Spinal cord (tissue), 10 donors: ENCODE measurements around the gene MED26. TPM values are rescaled to one million over a fixed set of nuclear protein-coding genes. Genes with fewer than 3 reads are reported as not detected.

Experiments used
- DNase-seq, 6 donors: peaks; one replicate each; pipeline versions ENCODE4 v3.0.0 to v3.0.0-alpha.2; 2013 to 2015; ENCODE audit warnings: low spot score in 6 of 6, low read depth in 4 of 6
- H3K27ac ChIP-seq: one replicate; pipeline ENCODE4 v1.5.1; 2013; ENCODE audit warnings: low read depth, low read length, control low read depth
- H3K27me3 ChIP-seq: one replicate; pipeline ENCODE4 v1.6.1; 2013; ENCODE audit warnings: low read length; ENCODE audit not compliant: control insufficient read depth, insufficient read depth
- H3K36me3 ChIP-seq: one replicate; pipeline ENCODE4 v1.6.1; 2013; ENCODE audit warnings: low read length; ENCODE audit not compliant: control insufficient read depth, insufficient read depth
- H3K4me1 ChIP-seq: one replicate; pipeline ENCODE4 v1.6.1; 2013; ENCODE audit warnings: low read length; ENCODE audit not compliant: control insufficient read depth, insufficient read depth
- H3K4me3 ChIP-seq: one replicate; pipeline ENCODE4 v1.5.1; 2013; ENCODE audit warnings: low read depth, low read length, control low read depth
- H3K9me3 ChIP-seq: one replicate; pipeline ENCODE4 v1.6.1; 2013; ENCODE audit warnings: low read length; ENCODE audit not compliant: control insufficient read depth, insufficient read depth
- WGBS: methylation state at CpG from one replicate; pipeline ENCODE4 v1.1.5; 2013; ENCODE audit warnings: missing lambda C conversion rate; ENCODE audit not compliant: insufficient coverage; 5-methylcytosine and 5-hydroxymethylcytosine counted together
- polyA plus RNA-seq, 2 donors: library from polyadenylated mRNA; unstranded; fragments of 120-200 nt; gene quantifications; one replicate each; pipeline ENCODE4 v1.2.1, GENCODE V29; 2013; ENCODE audit not compliant: insufficient read length in 2 of 2
- total RNA-seq, 2 donors: library from RNA; depleted of rRNA in 1 of 2; stranded (reverse); fragments of 120-200 nt in 1 of 2; fragments of >200 nt in 1 of 2; gene quantifications; one replicate each; pipeline versions ENCODE4 v1.2.3 to v1.2.4, GENCODE V29; 2013 to 2014
- donor health status: healthy.

The MED26 gene
- total and polyA plus RNA-seq, 4 donors, result 4.0 to 9.2 (median 8.1) TPM

DNA sequence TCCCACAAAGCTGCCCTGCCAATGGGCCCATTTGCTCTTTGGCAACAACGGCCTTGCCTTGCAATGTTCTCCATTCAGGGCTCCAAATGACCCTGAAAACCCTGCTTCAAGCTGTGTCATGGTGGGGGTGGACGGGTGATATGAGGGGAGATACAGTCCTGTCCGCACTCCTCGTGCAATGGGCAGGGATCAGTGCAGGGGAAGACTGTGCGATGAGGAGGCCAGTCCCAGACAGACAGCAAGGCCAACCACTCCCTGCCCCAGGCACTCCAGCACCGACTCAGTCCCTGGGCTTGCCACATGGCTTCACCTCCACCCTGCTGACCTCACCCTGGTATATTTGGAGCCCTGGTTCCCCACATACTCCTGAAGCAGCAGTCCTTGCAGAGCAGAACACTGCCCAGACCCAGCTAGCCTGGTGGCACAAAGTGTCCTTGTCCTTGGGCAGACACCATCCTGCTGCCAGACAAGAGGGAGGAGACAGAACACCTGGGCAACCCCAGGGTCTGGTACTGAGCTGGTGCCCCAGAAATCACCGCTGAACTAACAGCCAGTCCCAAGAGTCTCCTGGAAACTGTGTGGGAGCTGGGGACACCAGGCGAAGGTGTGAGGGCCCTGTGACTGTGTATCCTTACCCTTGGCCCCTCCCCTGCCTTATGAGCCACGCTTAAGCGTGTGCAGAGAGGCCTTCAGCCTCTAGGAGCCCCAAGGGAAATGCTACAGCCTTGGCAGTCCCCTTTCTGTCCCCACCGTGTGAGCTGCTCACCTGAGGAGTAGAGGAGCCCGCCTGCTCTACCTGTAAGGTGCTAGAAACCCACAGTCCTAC lies 46.6 kb downstream of the MED26 start:
- H3K4me1 ChIP-seq, result peaks cover 34% of the 10 kb centered on the region
- H3K27ac ChIP-seq, result no peak overlapping the region
- H3K9me3 ChIP-seq, result no peaks in the 10 kb centered on the region
- 90% methylated on average over 11 of the region's 12 CpGs for WGBS
- H3K4me3 ChIP-seq, result no peak overlapping the region
- peaks cover 56% of the 10 kb centered on the region for H3K36me3 ChIP-seq
- no peaks in the 10 kb centered on the region for H3K27me3 ChIP-seq
- no peak for DNase-seq

DNA sequence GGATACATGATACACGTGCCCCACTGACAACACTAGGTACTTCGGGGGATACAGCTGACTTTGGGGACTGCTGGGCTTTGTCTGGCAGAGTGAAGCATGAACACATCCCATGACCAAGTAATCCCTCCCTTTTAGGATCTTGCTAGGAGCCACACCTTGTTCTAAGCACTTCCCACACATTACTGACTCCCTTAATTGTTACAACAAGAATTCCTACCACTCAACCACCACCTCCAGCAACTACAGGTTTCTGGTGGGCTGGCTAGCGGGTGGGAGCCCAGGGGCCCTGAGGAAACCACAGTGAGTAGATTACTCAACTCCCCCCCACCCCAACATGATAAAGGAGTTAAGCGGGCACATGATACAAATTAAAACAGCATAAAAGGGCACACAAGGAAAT lies 48.6 kb downstream of the MED26 start:
- H3K27ac ChIP-seq, result no peak overlapping the region

DNA sequence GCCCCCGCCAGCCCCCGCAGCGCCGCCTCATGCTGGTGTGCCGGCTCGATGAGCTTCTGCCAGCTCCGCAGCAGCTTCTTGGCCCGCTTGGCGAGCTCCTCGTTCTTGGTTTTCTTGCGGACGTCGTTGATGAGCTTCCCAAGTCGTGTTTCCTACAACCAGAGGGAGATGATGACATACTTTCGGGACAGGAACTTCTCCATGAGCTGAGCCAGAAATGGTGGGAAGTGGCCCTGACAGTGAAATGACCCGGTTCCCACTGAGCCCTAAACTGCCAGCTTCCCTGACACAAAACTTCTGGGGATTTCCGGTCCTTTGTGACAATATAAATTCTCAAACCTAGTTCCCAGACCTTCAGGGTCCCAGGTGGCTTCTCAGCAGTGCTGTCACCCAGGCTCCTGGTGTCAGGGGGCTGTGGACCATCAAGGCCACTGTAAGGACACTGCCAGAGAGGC lies 50.4 kb downstream of the MED26 start:
- Histone ChIP-seq H3K27ac (no peak overlapping the region), H3K4me3 (no peak overlapping the region), H3K27me3 (no peaks in the 10 kb centered on the region), H3K9me3 (no peaks in the 10 kb centered on the region), H3K36me3 (peaks cover 69% of the 10 kb centered on the region), H3K4me1 (peaks cover 23% of the 10 kb centered on the region)
- DNase-seq, result no peak
- WGBS, result 92% methylated on average over 14 of the region's 17 CpGs

More for the DNA sequence above, 48.6 kb downstream of the MED26 start:
- WGBS, result 85% methylated on average over 4 of the region's 4 CpGs
- peaks cover 21% of the 10 kb centered on the region for H3K4me1 ChIP-seq
- no peak for DNase-seq
- no peaks in the 10 kb centered on the region for H3K9me3 ChIP-seq
- H3K36me3 ChIP-seq, result peaks cover 67% of the 10 kb centered on the region
- no peak overlapping the region for H3K4me3 ChIP-seq
- no peaks in the 10 kb centered on the region for H3K27me3 ChIP-seq

DNA sequence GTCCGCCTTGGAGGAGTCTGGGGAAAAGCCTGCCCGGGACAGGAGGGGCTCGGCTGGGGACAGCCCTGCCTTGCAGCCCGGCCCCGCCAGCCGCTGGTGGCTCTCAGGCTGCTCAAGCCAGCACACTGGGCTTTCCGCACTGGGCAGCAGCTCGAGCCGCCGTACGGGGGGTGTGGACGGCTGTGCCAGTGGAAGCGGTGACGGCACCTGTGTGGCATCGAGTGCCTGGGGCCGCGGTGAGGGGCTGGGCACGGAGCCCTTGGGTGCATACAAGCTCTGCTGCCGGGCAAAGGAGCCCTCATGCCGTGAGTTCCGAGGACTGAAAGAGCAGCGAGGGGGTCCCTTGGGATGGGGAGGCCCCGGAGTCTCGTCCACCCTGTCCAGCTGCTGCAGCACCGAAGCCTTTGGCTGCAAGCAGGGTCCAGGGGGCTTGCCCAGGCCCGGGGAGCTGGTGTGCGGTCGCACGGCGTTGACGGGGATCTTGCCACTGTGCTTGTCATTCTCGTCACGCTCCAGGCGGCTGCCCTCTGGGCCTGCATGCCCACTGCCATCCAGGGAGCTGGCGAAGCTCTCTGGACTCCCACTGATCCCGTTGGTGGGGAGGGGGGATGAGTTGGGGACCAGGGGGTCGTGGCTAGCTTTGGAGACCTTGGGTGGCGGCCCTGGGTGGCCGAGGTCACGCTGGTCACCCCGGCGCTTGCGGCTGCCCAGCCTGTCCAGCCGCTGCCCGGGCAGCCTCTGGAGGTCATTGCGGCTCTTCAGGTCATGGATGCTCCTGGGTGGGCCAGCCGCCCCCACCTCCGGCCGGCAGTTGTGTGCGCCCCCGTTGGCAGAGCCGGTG lies 51.1 kb downstream of the MED26 start:
- Histone ChIP-seq H3K27me3 (no peaks in the 10 kb centered on the region), H3K4me1 (peaks cover 21% of the 10 kb centered on the region), H3K9me3 (no peaks in the 10 kb centered on the region), H3K36me3 (peaks cover 62% of the 10 kb centered on the region), H3K27ac (no peak overlapping the region), H3K4me3 (no peak overlapping the region)
- DNase-seq, result no peak
- WGBS, result 94% methylated on average over 45 of the region's 52 CpGs

DNA sequence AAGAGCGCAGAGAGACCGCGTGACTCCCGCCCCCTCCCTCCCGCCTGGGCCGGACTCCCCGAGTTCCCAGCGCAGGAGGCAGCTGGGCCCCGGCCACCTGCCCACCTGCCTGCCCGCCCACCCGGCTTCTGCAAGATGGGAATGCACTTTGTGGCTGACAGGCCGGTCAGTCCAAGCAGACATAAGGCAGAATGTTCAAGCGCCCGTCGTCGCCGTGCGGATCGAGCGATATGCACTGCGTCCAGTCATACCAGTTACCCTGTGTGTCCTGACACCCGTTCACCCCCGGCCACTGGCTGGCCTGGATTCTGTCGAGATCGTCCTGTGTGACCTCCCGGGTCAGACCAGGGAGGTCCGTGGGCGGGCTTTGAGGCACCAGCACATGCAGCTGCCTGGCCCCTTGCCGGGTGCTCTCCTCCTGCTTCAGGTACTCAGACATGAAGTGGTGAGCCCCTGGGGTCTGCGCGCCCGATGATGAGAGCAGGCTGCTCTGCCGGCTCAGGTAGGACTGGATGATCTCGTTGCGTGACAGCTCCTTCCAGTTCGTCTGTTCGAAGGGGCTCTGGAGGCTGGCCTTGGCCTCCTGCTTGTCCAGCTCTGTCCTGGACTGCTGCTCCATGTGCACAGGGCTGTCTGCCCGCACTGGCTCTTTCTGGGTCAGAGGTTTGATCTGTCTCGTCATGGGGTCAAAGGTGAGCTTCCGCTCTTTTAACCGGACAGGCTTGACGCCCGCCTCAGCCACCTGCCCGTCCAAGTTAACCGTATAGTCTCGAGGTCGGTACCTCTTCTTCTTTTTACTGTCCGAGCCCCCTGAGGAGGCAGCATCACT lies 51.9 kb downstream of the MED26 start:
- WGBS, result 89% methylated on average over 47 of the region's 48 CpGs

DNA sequence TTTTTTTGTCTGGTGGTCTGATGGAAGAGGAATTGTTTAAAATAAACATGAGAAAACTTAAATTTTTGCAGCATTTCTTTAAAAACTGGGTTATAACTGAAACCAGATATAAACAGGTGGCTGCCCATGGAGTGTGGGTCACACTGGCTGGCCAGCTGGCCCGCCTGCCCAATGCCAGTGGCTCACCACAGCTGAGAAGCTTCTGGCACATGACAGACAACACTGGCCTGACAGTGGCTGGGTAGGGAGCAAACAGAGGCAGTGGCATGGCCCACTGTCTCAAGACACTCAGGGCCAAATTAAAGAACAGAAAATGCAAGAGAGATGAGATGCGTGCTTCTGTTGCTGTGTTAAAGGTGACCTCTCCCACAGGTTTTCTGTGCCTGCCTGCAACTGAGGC lies 52.7 kb downstream of the MED26 start:
- Histone ChIP-seq H3K27ac (no peak overlapping the region), H3K36me3 (peaks cover 54% of the 10 kb centered on the region), H3K9me3 (no peaks in the 10 kb centered on the region), H3K4me3 (no peak overlapping the region), H3K4me1 (peaks cover 32% of the 10 kb centered on the region), H3K27me3 (no peaks in the 10 kb centered on the region)
- DNase-seq, result no peak
- 92% methylated on average over 2 of the region's 2 CpGs for WGBS

More for the DNA sequence above, 51.9 kb downstream of the MED26 start:
- DNase-seq, result no peak
- Histone ChIP-seq H3K27me3 (no peaks in the 10 kb centered on the region), H3K36me3 (peaks cover 57% of the 10 kb centered on the region), H3K4me1 (peaks cover 28% of the 10 kb centered on the region), H3K9me3 (no peaks in the 10 kb centered on the region), H3K27ac (no peak overlapping the region), H3K4me3 (no peak overlapping the region)

DNA sequence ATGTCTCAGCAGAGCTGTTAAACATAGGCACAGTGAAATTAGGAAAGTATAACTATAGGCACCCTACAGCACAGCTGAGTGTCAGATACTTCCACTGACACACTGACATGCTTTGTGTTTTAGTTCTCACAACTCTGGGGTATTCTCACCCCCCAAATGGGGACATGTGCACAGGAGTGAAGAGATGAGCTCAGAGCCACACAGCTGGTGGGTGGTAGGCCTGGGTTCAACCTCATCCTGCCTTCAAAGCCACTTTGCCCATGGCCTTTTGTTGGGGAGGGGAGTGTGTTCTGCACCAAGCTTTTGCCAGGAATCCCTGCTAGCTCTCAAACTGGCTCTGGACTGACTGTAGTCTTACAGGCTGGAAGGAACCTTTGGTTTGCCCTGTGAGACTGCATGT lies 54.1 kb downstream of the MED26 start:
- no peaks in the 10 kb centered on the region for H3K27me3 ChIP-seq
- no peak for DNase-seq
- no peak overlapping the region for H3K4me3 ChIP-seq
- no peak overlapping the region for H3K27ac ChIP-seq
- no peaks in the 10 kb centered on the region for H3K9me3 ChIP-seq
- H3K4me1 ChIP-seq, result peaks cover 32% of the 10 kb centered on the region
- H3K36me3 ChIP-seq, result peaks cover 62% of the 10 kb centered on the region

DNA sequence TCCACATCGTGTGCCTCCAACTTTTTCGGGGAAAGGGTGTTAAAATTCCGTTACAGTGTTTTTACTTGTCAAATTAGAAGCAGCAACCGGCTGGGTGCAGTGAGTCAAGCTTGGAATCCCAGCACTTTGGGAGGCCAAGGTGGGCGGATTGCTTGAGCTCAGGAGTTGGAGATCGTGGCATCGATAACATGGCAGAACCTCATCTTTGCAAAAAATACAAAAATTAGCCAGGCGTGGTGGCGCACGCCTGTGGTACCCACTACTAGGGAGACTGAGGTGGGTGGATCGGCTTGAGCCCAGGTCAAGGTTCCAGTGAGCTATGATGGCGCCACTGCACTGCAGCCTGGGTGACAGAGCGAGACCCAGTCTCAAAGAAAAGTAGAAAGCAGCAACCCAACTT lies 54.7 kb downstream of the MED26 start:
- H3K4me1 ChIP-seq, result peaks cover 32% of the 10 kb centered on the region
- H3K27ac ChIP-seq, result no peak overlapping the region
- peak overlapping the region; percentile 97 for H3K4me3 ChIP-seq
- 62% methylated on average over 13 of the region's 13 CpGs for WGBS
- no peaks in the 10 kb centered on the region for H3K27me3 ChIP-seq
- no peak for DNase-seq
- no peaks in the 10 kb centered on the region for H3K9me3 ChIP-seq
- peaks cover 64% of the 10 kb centered on the region for H3K36me3 ChIP-seq
